HG02852 (cell line): ENCODE results near the gene PAWR.
"Not testable (repeated sequence)": the region's sequence is repeated elsewhere in the genome, so short reads cannot be mapped to it uniquely, and the experiment has no call there.

ENCODE experiments used
- ATAC-seq: cut with Tn5 transposase; IDR thresholded peaks from one replicate; pipeline ENCODE4 v1.9.1; 2021; ENCODE audit warnings: mild to moderate bottlenecking, moderate library complexity; ENCODE audit not compliant: unreplicated experiment

Gene PAWR

DNA sequence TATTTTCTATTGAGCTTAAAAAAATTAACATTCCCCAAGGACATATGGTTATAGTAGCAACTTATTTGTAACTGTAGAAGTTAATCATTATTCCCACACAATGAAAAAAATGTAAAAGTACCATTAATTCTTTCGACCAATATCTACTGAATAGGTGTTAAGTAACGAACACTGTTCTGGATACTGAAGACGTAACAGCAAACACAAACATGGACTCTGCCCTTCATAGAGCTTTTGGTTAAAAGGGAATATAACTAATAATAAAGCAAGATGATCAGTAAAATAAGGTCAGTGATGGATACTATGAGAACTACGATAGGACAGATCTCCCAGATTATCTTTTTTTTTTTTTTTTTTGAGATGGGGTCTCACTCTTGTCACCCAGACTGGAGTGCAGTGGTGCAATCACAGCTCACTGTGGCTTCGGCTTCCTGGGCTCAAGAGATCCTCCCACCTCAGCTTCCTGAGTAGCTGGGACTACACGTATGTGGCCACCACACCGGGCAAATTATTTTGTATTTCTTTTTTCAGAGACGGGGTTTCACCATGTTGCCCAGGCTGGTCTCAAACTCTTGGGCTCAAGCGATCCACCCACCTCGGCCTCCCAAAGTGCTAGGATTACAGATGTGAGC is 93.9 kb downstream of the PAWR start:
- no peak for ATAC-seq

DNA sequence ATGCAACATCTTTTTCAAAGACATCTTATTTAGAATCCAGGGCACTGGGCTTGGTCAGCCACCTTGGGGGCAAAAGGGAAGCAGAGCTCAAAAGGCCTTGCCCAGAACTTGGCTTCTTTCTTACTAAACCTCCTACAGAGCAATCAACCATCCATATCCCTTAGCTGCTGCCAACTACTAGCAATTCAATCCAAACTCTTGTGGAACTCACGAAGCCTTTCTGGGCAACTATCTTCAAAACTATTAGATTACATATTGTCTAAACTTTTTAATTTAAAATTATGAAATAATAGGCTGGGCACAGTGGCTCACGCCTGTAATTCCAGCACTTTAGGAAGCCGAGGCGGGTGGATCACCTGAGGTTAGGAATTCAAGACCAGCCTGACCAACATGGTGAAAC is 95.5 kb downstream of the PAWR start:
- ATAC-seq = no peak

DNA sequence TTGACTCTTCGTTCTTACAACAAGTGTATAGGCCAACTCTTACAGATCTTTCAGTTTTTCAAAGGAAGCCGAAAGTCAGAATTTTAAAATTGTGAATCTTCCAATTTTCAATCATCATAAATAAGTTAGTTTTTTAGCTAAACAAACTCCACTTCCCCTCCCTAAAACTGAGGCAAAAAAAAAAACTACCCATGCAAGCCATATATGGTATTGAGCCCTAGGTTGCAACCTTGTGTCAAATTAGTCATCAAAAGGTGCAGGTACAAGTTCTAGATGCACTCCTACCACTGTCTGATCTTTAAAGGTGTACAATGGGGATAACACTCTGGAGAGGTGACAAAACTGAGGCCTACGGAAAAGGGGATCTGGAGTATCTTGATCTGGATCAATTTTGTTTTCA is 97.9 kb downstream of the PAWR start:
- no peak for ATAC-seq

DNA sequence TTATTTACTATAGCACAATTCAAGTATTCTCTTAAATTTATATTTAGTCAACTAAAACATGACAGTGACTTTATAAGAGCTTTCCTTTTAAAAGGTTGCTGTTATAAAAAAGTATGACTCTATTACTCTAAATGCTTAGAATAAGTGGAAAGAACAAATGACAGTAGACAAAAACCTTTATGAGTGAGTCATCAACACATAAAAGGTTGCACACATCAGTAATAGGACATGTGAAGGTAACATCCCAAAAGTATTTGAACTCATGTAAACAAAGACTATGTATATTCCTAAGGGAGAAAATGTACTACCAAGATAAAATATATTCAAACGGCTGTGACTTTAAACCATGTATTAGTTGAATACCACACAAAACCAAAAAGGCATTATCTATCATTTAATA is 98.8 kb downstream of the PAWR start:
- no peak for ATAC-seq

DNA sequence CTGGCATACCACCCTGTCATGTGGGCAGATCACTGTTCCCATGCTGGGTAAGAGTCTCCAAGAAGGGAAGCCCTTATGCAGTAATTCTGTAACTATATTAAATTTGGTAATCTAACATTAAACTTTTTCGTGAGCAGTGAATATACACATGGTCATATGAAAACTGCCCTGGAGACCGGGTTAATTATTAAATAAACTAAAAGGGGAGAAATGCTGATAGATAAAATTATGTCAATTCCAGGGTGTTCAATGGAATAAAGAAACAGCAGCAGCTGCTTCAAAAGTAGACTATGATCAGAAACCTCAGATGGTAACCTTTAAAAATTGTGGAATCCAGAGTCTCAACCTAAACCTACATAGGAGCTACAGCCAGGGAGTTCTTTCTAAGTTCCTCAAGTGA is 100.0 kb downstream of the PAWR start:
- no peak for ATAC-seq

DNA sequence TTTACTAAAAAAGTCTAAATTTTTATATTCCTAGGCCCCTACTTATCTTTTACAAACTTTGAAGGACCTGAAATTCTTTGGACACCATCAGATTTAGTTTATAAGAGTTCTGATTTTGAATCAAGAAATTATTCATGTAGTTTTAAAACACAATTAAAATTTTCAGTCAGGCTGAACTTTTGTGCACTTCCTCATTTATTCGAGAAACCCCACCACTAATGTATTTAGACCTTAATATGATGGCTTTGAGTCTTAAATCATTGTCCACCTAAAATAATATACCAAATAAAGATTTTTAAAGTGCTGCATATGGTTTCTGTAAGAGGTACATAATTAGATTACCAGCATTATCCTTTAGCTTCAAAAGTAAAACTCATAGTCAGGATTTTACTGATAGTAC is 103.4 kb downstream of the PAWR start:
- no peak for ATAC-seq

DNA sequence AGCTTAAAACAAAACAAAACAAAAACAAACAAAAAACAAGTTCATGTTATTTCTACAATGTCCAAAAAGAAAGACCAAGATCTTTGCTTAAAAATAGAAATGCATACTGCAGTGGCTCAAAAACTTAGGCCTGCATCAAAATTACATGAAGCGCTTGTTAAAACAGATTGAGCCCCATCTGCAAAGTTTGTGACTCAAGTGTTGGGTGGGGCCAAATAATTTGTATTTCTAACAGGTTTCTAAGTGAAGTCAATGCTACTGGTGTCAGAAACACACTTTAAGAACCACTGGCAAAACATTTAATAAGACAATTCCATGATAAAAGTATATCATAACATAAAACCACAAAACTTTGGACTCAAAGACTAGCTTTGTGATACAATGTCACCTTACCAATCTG is 105.6 kb downstream of the PAWR start:
- no peak for ATAC-seq

DNA sequence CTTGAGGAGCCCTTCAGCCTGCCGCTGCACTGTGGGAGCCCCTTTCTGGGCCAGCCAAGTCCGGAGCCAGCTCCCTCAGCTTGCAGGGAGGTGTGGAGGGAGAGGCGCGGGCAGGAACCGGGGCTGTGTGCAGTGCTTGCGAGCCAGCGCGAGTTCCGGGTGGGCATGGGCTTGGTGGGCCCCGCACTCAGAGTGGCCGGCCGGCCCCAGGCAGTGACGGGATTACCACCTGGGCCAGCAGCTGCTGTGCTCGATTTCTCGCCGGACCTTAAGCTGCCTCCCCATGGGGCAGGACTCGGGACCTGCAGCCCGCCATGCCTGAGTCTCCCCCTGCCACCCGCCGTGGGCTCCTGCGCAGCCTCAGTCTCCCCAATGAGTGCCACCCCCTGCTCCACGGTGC is 116.9 kb downstream of the PAWR start:
- no peak for ATAC-seq

DNA sequence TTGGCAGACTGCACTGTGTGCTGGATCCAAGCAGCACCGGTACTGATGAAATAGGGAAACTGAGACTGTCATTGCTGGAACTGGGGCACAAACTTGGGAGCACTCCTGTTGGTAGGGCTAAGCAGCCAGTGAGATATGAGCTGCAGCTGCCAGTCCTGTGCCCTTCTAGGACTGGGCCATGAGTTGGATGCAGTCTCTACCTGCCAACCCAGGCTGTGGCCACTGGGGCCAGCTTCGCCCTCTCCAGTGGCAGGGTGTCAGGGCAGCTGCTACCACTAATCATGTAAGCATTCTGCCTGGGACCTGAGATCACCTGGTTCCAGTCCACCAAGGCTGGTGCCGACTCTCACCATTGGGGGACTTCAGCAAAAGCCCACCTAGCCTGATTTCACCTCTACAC is 121.1 kb downstream of the PAWR start:
- ATAC-seq = no peak

DNA sequence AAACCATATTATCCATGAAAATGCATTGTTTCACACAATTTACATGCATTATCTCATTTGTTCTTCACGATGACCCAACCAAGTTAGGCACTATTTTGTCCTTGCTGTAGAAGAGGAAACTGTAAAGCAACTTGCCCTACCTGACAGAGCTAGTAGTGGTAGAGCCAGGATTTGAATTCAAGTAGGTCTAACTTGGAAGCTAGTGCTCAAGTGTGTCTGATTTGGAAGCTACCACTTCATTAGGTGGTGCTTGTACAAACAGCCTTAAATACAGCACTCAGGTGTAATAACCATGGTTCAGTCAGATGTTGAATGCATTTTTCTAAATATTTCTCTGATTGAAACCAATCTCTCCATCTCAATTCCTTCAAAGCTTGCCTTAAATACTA is 123.6 kb downstream of the PAWR start:
- no peak for ATAC-seq

DNA sequence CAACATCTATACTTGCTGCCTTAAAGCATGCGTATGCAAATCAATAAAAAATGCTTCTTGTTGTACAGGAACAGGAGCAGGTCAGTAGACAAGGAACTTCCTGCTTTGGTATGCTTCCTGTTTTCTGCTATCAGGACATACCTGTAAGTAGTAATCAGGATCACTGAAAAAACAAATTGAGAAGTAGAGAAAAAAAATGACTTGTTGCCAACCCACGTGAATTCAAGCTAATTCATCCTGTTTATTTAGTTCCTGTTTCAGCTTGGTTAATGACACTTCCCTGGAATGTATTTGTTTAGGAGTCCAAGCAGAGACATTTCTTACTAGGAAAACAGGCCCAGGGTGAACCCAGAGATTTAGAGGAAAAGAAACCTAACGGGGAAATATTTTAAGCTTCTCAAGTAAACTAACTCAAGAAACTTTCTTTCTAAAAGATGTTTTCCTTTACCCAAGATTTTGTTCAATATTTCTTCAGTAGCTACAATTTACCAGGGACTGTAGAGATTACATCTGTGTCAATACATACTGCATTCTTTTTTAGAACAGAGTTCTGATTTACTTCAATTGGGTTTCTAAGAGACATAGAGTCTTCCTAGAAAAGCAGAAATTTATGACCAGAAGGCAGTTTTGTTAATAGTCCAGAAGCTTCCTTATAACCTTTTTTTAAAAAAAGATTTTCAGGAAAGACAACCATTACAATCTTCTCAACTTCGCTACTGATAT is 124.2 kb downstream of the PAWR start:
- no peak for ATAC-seq

DNA sequence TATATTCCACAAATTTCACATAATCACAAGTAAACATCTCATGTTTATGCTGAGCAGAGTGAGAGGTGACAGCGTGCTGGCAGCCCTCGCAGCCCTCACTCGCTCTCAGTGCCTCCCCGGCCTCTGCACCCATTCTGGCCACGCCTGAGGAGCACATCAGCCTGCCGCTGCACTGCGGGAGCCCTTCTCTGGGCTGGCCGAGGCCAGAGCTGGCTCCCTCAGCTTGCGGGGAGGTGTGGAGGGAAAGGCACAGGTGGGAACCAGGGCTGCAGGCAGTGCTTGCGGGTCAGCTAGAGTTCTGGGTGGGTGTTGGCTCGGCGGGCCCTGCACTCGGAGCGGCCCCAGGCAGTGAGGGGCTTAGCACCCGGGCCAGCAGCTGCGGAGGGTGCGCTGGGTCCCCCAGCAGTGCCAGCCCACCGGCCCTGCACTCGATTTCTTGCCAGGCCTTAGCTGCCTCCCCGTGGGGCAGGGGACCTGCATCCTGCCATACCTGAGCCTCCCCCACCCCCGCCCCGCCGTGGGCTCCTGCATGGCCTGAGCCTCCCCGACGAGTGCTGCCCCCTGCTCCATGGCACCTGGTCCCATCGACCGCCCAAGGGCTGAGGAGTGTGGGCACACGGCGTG is 125.9 kb downstream of the PAWR start:
- not testable (repeated sequence) for ATAC-seq

DNA sequence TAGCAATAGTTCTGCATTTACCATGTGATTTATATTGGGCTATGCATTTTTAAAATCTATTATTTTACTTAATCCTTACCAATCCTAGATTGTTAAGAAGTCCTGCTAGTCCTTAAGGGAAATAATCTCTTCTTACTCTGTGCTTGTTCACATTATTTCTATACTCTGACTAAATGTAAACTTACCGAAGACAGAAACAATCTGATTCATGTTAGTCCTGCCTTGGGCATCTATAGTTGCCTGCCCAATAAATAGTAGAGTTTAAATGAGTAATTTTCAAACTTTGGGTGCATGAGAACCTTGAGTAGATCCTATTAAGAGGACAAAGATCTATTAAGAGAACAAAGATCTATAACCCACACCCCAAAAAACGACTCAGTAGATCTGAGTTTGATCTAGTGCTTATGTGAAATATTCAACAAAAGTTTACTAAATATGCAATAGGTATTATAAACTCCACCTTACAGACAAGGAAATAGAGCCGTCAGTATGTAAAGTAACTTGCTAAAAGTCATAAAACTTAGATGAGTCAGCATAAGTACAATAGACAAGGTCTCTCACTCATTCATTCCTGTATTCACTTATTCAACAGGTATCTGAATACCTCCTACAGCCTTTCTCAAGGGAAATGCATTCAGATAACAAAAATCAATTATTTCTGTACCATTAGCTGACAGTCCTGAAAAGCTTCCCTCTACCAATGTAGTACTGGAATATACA is 127.6 kb downstream of the PAWR start:
- ATAC-seq = no peak

DNA sequence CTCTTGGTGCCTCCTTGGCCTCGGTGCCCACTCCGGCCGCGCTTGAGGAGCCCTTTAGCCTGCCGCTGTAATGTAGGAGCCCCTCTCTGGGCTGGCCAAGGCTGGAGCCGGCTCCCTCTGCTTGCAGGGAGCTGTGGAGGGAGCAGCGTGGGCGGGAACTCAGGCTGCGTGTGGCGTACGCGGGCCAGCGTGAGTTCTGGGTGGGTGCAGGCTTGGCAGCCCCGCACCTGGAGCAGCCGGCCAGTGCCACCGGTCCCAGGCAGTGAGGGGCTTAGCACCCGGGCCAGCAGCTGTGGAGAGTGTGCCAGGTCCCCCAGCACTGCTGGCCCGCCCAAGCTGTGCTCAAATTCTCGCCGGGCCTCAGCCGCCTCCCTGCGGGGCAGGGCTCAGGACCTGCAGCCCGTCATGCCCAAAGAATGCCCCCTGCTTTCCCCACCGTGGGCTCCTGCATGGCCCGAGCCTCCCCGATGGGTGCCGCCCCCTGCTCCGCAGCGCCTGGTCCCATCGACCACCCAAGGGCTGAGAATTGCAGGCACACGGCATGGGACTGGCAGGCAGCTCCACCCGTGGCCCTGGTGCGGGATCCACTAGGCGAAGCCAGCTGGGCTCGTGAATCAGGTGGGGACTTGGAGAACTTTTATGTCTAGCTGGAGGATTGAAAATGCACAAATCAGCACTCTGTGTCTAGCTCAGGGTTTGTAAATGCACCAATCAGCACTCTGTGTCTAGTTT is 129.2 kb downstream of the PAWR start:
- no peak for ATAC-seq

DNA sequence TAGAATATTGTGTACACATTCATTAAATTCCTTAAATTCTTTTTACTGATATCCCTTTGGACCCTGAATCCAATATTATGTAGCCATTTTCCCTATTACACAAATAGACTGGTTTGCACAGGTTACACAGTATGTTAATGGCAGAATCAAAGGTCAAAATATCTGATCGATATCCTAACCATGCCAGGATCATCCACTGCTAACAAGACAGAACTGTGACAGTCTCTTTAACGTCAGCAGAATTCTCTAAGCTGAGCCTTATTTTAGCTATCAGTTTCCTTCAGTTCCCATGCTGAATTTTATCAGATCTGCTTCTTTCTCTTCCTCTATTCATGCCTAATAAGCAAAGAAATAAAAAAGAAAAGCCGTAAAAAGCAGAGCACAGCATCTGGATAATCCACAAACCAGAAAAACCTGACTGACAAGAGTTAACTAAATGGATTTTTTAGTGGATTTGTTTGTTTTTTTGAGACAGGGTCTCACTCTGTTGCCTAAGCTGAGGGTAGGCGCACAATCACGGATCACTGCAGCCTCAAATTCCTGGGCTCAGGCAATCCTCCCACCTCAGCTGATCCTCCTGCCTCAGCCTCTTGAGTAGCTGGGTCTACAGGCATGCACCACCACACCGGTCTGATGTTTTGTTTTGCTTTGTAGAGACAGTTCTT is 130.4 kb downstream of the PAWR start:
- ATAC-seq = no peak

DNA sequence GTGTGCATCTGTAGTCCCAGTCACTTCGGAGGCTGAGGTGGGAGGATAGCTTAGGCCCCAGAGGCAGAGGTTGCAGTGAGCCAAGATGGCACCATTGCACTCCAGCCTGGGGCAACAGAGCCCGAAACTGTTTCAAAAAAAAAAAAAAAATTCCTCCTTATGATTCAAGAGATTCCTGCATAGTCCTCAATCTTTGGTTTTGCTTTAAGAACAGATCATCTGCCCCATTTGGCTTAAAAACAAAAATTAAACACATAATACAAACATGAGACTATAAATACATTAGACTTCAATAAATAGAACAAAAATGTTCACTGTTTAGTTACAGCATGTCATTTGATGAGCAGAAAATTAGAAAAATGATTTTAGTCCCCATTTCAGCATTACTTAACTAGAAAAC is 131.2 kb downstream of the PAWR start:
- no peak for ATAC-seq

DNA sequence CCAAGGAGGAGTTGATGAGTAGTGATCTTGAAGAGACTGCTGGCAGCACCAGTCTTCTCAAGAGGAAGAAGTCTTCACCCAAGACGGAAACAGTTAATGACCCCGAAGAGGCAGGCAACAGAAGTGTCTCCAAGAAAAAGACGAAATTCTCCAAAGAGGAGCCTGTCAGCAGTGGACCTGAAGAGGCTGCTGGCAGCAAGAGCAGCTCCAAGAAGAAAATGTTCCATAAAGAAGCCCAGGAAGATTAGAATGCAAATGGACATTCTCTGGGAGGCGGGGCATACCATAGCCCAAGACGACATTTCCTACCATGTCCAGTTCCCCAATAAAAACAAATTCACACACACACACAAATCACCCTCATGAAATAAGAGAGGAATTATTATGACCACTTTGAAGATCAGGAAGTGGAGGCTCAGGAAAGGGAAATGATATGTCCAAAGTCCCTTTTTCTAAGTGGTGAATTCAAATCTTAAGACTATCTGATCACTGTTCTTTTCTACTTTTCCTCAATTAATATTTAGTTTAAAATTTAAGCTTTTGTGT is 131.8 kb downstream of the PAWR start:
- no peak for ATAC-seq

DNA sequence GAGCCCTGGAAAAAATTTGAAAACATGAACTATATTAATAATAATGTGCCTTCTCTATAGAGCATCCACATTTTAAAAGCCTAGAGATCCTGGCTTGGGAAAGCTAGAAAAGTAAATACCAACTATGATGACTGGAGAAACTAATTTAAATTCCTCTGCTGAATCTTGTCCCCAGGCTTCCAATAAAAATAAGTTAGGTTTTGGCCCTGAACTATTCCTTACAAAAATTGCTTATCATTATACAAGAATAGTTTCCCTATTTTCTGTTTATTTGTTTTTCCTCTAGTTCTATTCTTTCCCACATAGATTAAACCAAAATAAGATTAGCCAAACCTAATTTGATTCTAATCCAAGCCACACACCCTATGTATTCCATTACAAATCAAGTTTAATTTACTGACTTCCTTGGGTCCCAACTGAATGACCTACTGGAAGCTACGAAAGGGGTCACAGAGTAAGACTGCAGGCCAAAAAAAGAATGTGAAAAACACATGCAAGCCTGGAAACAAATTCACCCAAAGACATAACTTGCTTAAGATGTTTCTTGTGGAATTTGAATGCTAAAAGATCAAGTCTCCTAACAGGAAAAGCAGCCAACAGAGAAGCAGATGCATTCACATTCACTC is 133.0 kb downstream of the PAWR start:
- no peak for ATAC-seq

DNA sequence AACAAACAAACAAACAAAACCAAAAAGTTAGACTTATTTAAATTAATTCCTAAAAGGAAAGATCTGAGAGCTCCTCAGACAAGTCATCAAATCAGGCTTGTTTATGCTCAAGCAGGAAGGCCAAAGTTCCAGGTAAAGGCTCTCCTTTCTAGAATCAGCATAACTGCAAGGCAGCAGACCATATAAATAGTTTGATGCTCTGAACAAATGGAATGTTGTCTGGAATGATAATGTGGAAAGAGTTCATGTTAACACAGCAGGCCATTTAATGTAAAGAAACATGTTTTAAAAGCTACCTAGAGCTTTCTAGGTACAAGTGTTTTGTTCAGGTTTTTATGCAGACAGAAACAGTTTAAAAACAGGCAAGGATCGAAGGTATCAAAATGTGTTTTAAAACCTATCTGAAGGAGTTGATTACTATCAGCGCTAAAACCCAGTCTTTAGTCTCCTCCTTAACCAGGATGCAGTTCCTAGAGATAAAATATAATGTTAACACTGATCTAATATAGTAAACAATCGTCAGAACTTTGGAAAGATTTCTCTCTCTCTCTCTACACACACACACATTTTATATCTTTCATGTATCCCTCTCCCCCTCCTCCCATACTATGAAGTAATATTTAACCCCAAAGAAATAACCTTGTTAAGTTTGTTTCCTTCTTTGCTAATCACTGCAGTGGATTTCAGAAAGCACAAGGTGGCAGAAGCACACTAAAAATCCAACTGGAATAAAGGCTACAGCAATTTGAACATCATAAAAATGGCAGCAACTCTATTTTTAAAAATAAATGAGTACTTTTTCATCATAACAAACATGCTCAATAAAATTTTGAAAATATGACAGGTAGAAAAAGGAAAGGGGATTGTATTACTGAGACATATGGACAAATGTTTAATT is 135.5 kb downstream of the PAWR start:
- peak; percentile 61 for ATAC-seq
